Activated CD8-positive, alpha-beta T cell treated with anti-CD3 and anti-CD28 coated beads, Interleukin-2, amount 10 ng/mL, durations not matched to agents 7 days and 5 days (primary cell): ENCODE data around the gene ING5. TPM values are rescaled to one million over a fixed set of nuclear protein-coding genes. Genes with fewer than 3 reads are reported as not detected.

ENCODE experiments used
- ATAC-seq: fragments of 150-1000 bp; cut with Tn5 transposase; one replicate; pipeline ENCODE4 v1.10.0; 2021; ENCODE audit warnings: moderate library complexity
- CTCF ChIA-PET: fragments of 350-600 bp; sonication (Branson Sonifier 250); formaldehyde crosslinking; loops from one replicate; lab custom pipeline; 2021; ENCODE audit warnings: antibody characterized with exemption; lab: Charles Lee
- POLR2A ChIA-PET: fragments of 350-600 bp; sonication (Branson Sonifier 250); formaldehyde crosslinking; loops from one replicate; lab custom pipeline; 2021; ENCODE audit warnings: antibody characterized with exemption; lab: Charles Lee
- DNase-seq: peaks from one replicate; pipeline ENCODE4 v3.0.0-alpha.2; 2020
- H3K27ac Mint-ChIP-seq: one replicate; pipeline ENCODE4 v1.8.0; 2021; ENCODE audit warnings: mild to moderate bottlenecking, mixed read lengths
- H3K27me3 Mint-ChIP-seq: one replicate; pipeline ENCODE4 v1.8.0; 2021; ENCODE audit warnings: low read depth, mixed read lengths
- H3K36me3 Mint-ChIP-seq: one replicate; pipeline ENCODE4 v1.8.0; 2021; ENCODE audit warnings: low read depth, mixed read lengths
- H3K4me1 Mint-ChIP-seq: one replicate; pipeline ENCODE4 v1.8.0; 2021; ENCODE audit warnings: low read depth, mixed read lengths
- H3K4me3 Mint-ChIP-seq: one replicate; pipeline ENCODE4 v1.8.0; 2021; ENCODE audit warnings: mild to moderate bottlenecking, mixed read lengths
- H3K9me3 Mint-ChIP-seq: one replicate; pipeline ENCODE4 v1.8.0; 2022; ENCODE audit warnings: mixed read lengths; ENCODE audit not compliant: insufficient read depth
- total RNA-seq, 2 experiments: library from RNA; stranded (reverse); gene quantifications; one replicate each; pipeline ENCODE4 v1.2.3, GENCODE V29; 2021

ING5 gene
- total RNA-seq, 2 experiments from 2014 or later, result 36.7 to 38.5 TPM

GRCh38 chr2:241769819-241770184 is 68.0 kb downstream of the ING5 start:
- no peak overlapping the region for H3K4me3 Mint-ChIP-seq
- H3K27me3 Mint-ChIP-seq, result no peaks in the 10 kb centered on the region
- no peaks in the 10 kb centered on the region for H3K9me3 Mint-ChIP-seq
- no peak overlapping the region for H3K27ac Mint-ChIP-seq
- DNase-seq, result no peak
- no peak for ATAC-seq
- CTCF ChIA-PET, result no interaction called here
- H3K4me1 Mint-ChIP-seq, result peaks cover 7% of the 10 kb centered on the region
- POLR2A ChIA-PET, result no interaction called here
- no peaks in the 10 kb centered on the region for H3K36me3 Mint-ChIP-seq

GRCh38 chr2:241770185-241770935 is 68.5 kb downstream of the ING5 start:
- ChIA-PET POLR2A (no interaction called here), CTCF (no interaction called here)
- Mint-ChIP-seq H3K4me3 (no peak overlapping the region), H3K9me3 (no peaks in the 10 kb centered on the region), H3K27me3 (no peaks in the 10 kb centered on the region), H3K36me3 (no peaks in the 10 kb centered on the region), H3K4me1 (peaks cover 7% of the 10 kb centered on the region), H3K27ac (no peak overlapping the region)
- DNase-seq, result no peak
- no peak for ATAC-seq

GRCh38 chr2:241770936-241771285 is 69.1 kb downstream of the ING5 start:
- Mint-ChIP-seq H3K27me3 (no peaks in the 10 kb centered on the region), H3K9me3 (no peaks in the 10 kb centered on the region), H3K4me1 (peaks cover 7% of the 10 kb centered on the region), H3K36me3 (no peaks in the 10 kb centered on the region), H3K4me3 (no peak overlapping the region), H3K27ac (no peak overlapping the region)
- no peak for ATAC-seq
- CTCF ChIA-PET, result no interaction called here
- POLR2A ChIA-PET, result no interaction called here
- no peak for DNase-seq

- Mint-ChIP-seq H3K4me1 (peaks cover 7% of the 10 kb centered on the region), H3K9me3 (no peaks in the 10 kb centered on the region), H3K36me3 (no peaks in the 10 kb centered on the region), H3K27me3 (no peaks in the 10 kb centered on the region), H3K27ac (peak overlapping the region; percentile 47), H3K4me3 (no peak overlapping the region)
- DNase-seq (no peak), ATAC-seq (no peak)
- ChIA-PET POLR2A (no interaction called here), CTCF (no interaction called here)
Observed at GRCh38 chr2:241771286-241772062, 69.6 kb downstream of the ING5 start.

DNA sequence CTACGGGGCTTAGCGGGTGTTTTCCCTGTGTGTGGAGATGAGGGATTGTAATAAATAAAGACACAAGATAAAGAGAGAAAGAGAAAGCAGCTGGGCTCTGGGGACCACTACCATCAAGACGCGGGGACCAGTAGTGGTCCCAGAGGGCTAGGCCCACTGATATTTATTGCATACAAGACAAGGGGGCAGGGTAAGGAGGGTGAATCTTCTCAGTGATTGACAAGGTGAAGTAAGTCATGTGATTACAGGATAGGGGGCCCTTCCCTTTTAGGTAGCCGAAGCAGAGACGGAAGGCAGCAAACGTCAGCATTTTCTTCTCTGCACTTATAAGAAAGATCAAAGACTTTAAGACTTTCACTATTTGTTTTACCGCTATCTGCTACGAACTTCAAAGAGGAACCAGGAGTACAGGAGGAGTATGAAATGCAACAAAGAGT is 70.2 kb downstream of the ING5 start:
- ChIA-PET CTCF (no interaction called here), POLR2A (no interaction called here)
- Mint-ChIP-seq H3K4me1 (peaks cover 7% of the 10 kb centered on the region), H3K4me3 (no peak overlapping the region), H3K27ac (peak overlapping the region; percentile 47), H3K27me3 (no peaks in the 10 kb centered on the region), H3K9me3 (no peaks in the 10 kb centered on the region), H3K36me3 (no peaks in the 10 kb centered on the region)
- ATAC-seq, result no peak
- DNase-seq, result peak; percentile 62

DNA sequence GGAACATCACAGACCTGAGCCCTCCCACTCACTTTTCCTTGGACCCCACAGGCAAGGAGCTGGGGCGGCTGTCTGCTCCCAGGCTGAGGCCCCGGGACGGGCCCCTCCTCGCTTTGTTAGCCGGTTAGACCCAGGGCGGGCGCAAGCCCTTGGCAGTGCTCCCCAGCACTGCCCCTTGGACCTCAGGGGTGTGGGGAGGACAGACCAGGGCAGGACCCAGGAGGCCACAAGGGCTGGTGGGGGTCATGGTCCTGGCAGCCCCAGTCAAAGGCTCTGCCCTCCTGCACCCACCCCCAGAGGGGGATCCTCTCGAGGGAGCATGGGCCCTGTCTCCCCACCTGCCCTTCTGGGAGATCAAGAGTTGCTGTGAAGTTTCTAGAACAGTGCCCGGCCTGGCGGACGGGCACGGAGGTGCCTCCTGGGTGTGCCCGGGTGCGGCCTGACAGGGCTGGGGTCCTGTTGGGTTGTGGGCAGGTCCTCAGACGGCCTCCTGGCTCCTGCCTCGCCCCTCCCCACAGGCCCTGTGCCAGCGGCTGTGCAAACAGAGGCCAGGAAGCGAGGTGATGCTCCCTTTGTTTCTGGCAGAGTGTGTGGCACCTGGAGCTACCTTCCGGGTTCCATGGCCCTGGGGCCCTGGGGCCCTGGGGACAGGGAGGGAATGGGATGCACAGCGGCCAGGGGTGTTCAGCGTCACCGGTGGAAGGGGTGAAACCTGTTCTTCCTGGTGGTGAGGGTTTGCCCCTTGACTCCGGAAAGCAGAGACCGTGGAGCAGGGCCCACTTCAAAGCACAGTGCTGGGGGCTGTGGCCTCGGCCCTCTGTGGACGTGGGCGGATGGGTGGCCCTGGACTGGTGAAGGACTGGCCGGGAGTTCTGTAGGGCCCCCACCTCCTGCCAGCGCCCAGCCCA is 71.9 kb downstream of the ING5 start:
- no peak for ATAC-seq
- peaks cover 7% of the 10 kb centered on the region for H3K4me1 Mint-ChIP-seq
- H3K4me3 Mint-ChIP-seq, result no peak overlapping the region
- DNase-seq, result no peak
- H3K36me3 Mint-ChIP-seq, result no peaks in the 10 kb centered on the region
- POLR2A ChIA-PET, result no interaction called here
- no peaks in the 10 kb centered on the region for H3K9me3 Mint-ChIP-seq
- H3K27ac Mint-ChIP-seq, result no peak overlapping the region
- H3K27me3 Mint-ChIP-seq, result no peaks in the 10 kb centered on the region
- CTCF ChIA-PET, result interaction anchor here (1.3 kb wide), 1 partner anchor 13 kb away, joined by 4 read pairs; no protein-coding TSS in a partner anchor

GRCh38 chr2:241774419-241775222 is 72.8 kb downstream of the ING5 start:
- H3K27ac Mint-ChIP-seq, result no peak overlapping the region

DNA sequence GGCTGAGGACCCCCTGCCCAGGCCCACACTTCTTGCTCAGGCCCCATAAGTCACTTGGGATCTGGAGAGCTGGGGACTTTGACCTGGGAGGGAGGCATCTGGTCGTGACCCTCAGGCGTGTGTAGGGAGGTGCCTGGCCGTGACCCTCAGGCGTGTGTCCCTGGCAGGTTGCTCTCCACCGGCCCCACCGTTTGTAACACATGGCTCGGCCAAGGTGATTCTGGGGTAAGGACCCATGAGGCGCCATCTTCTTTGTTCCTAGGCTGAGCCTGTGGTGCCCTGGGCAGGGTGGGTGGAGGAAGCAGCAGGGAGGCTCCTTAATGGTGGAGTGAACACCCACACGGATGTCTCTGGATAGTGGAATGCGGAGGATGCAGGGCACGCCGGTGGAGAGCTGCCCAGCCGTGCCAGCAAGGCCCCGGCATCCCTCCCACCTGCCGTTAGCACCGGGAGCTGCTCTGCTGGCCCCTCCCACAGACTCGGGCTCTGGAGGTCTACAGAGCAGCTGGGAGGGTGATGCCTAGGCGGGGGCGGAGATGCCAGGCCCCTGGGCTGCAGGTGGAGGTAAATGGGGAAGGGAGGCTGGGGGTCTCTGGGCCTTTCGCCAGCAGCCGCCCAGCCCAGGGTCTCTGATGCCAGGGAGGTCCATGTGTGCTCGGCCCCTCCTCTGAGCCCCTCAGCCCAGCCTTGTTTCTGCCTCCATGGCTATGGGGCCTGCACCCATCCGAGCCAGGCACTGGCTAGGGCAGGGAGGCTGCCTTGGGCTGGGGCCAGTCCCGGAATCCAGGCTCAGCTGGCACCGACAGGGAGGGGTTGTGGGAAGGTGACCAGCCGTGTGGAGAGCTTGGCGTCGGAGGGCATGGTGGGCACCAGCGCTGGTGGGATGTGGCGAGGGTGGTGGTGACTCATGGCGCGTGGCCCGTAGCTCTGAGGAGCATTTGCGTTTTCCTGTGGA is 73.7 kb downstream of the ING5 start:
- ChIA-PET CTCF (interaction anchor here (1.0 kb wide), 1 partner anchor 12 kb away, joined by 4 read pairs; no protein-coding TSS in a partner anchor), POLR2A (no interaction called here)
- no peaks in the 10 kb centered on the region for H3K9me3 Mint-ChIP-seq
- H3K27me3 Mint-ChIP-seq, result no peaks in the 10 kb centered on the region
- H3K36me3 Mint-ChIP-seq, result no peaks in the 10 kb centered on the region
- H3K27ac Mint-ChIP-seq, result no peak overlapping the region
- ATAC-seq (no peak), DNase-seq (no peak)
- peaks cover 7% of the 10 kb centered on the region for H3K4me1 Mint-ChIP-seq
- H3K4me3 Mint-ChIP-seq, result no peak overlapping the region

More at GRCh38 chr2:241774419-241775222, 72.8 kb downstream of the ING5 start:
- peaks cover 7% of the 10 kb centered on the region for H3K4me1 Mint-ChIP-seq
- POLR2A ChIA-PET, result no interaction called here
- no peaks in the 10 kb centered on the region for H3K9me3 Mint-ChIP-seq
- DNase-seq, result no peak
- no peak overlapping the region for H3K4me3 Mint-ChIP-seq
- H3K27me3 Mint-ChIP-seq, result no peaks in the 10 kb centered on the region
- CTCF ChIA-PET, result no interaction called here
- no peak for ATAC-seq
- no peaks in the 10 kb centered on the region for H3K36me3 Mint-ChIP-seq

DNA sequence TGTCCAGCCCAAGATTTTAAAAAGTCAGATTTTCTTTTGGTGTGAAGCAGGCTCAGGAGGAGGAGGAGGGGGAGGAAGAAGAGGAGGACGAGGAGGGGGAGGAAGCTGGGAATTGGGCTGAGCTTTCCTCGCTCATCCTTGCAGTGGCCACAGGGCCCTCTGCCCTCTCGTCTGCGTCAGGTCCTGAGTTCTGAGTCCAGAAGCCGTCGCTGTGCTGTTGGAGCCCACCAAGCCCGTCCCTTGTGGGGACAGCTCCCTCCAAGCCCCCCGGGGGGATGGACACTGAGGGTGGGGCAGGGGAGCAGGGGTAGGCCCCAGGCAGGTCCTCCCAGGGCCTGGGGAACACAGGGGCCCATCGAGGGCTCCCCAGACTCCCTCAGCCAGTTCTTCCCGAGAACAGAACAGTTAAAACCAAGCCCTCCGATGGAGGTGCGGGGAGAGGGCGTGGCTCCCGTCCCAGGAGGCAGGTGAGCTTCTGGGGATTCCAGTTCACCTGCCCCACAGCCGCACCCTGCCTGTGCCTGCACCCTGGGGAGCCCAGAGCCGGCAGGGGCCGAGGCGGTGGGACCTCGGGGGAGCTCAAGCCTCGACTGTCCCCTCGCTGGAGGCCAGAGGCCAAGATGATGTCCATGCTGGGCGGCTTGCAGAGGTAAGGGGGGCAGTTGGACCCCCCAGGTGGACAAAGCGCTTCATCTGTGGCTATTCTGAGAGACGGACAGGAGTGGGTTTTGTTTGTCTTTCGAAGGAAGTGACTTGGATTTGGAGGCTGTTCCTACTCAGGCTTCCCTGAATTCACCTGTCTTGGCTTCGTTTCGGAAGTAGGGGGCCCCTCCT is 74.7 kb downstream of the ING5 start, which contains the start of gene GAL3ST2:
Gene GAL3ST2, plus strand, starts transcription at position 487 of the 834 bp plus-strand sequence. Its CDS starts 134 bp downstream, at position 621.
- Mint-ChIP-seq H3K4me1 (peaks cover 7% of the 10 kb centered on the region), H3K36me3 (no peaks in the 10 kb centered on the region)
- POLR2A ChIA-PET, result no interaction called here

More for the DNA sequence above, 74.7 kb downstream of the ING5 start, which contains the start of gene GAL3ST2:
- Mint-ChIP-seq H3K27me3 (peaks cover 2% of the 10 kb centered on the region), H3K27ac (no peak within 1 kb of the TSS), H3K9me3 (peaks cover 7% of the 10 kb centered on the region), H3K4me3 (no peak within 1 kb of the TSS)
- DNase-seq (no peak), ATAC-seq (no peak)
- CTCF ChIA-PET, result interaction anchor here (1.0 kb wide), 1 partner anchor 11 kb away, joined by 4 read pairs; no protein-coding TSS in a partner anchor
